ENCODE results near the gene CRPPA.

Gene CRPPA

GRCh38 chr7:16422917-16423316 lies 1.6 kb upstream of the CRPPA start:
- DNase-seq (ENCODE audit: low spot score), result no peak

- no peak for DNase-seq (ENCODE audit: low spot score)
These were observed 731 bp upstream of the CRPPA start for GRCh38 chr7:16422103-16422435.

- peak; percentile 89 for DNase-seq (ENCODE audit: low spot score)
These were observed 547 bp downstream of the CRPPA start for GRCh38 chr7:16420649-16421332.

- no peak for DNase-seq (ENCODE audit: low spot score)
These were observed 1.0 kb downstream of the CRPPA start for GRCh38 chr7:16420329-16420648.

- DNase-seq (ENCODE audit: low spot score), result no peak
These were observed 1.5 kb downstream of the CRPPA start for GRCh38 chr7:16419859-16420258.

GRCh38 chr7:16419126-16419525 lies 2.2 kb downstream of the CRPPA start:
- no peak for DNase-seq (ENCODE audit: low spot score)

GRCh38 chr7:16417906-16418305 lies 3.4 kb downstream of the CRPPA start:
- DNase-seq (ENCODE audit: low spot score), result no peak

GRCh38 chr7:16416289-16417282 lies 4.8 kb downstream of the CRPPA start:
- no peak for DNase-seq (ENCODE audit: low spot score)

- DNase-seq (ENCODE audit: low spot score), result no peak
These were observed 8.8 kb downstream of the CRPPA start for GRCh38 chr7:16412274-16413254.

GRCh38 chr7:16411391-16411790 lies 9.9 kb downstream of the CRPPA start:
- DNase-seq (ENCODE audit: low spot score), result no peak

GRCh38 chr7:16409777-16410176 lies 11.6 kb downstream of the CRPPA start:
- peak; percentile 79 for DNase-seq (ENCODE audit: low spot score)

GRCh38 chr7:16404636-16405035 lies 16.7 kb downstream of the CRPPA start:
- no peak for DNase-seq (ENCODE audit: low spot score)

- no peak for DNase-seq (ENCODE audit: low spot score)
These were observed 17.9 kb downstream of the CRPPA start for GRCh38 chr7:16403475-16403874.

- no peak for DNase-seq (ENCODE audit: low spot score)
These were observed 18.4 kb downstream of the CRPPA start for GRCh38 chr7:16402940-16403339.

GRCh38 chr7:16402091-16402490 lies 19.2 kb downstream of the CRPPA start:
- DNase-seq (ENCODE audit: low spot score), result no peak

- no peak for DNase-seq (ENCODE audit: low spot score)
These were observed 20.5 kb downstream of the CRPPA start for GRCh38 chr7:16400893-16401275.

- no peak for DNase-seq (ENCODE audit: low spot score)
These were observed 21.1 kb downstream of the CRPPA start for GRCh38 chr7:16399916-16400892.

- DNase-seq (ENCODE audit: low spot score), result no peak
These were observed 22.0 kb downstream of the CRPPA start for GRCh38 chr7:16399265-16399831.

GRCh38 chr7:16398146-16399017 lies 23.0 kb downstream of the CRPPA start:
- no peak for DNase-seq (ENCODE audit: low spot score)
